IMR-90 (cell line): ENCODE data around the gene MGLL. TPM values are rescaled to one million over a fixed set of nuclear protein-coding genes. Genes with fewer than 3 reads are reported as not detected.

Experiments used
- ATAC-seq: fragments of 200-7000 bp; cut with Tn5 transposase; 2 replicates; pipeline ENCODE4 v1.9.1; 2020; ENCODE audit warnings: low read depth, mild to moderate bottlenecking, moderate library complexity
- BruUV-seq: library from RNA; stranded (reverse); fragments of 400-500 nt; replicated peaks from 2 replicates; lab custom pipeline; 2021; lab: Mats Ljungman, UMichigan
- CTCF ChIA-PET: fragments of 300-600 bp; formaldehyde crosslinking; extraction: SDS; loops from one replicate; lab custom pipeline; 2021; ENCODE audit warnings: antibody characterized with exemption; lab: Yijun Ruan, JAX
- POLR2A ChIA-PET: fragments of 300-600 bp; sonication (Branson Sonifier 250); formaldehyde crosslinking; loops from one replicate; lab custom pipeline; 2022; ENCODE audit warnings: antibody characterized with exemption; ENCODE audit not compliant: unreplicated experiment; lab: Charles Lee
- DNase-seq: peaks from one replicate; pipeline ENCODE4 v3.0.0; 2013
- H2AFZ ChIP-seq: replicated peaks from 2 replicates; pipeline ENCODE3; 2013; ENCODE audit warnings: low read length, mild to moderate bottlenecking; ENCODE audit not compliant: poor library complexity
- H2AK5ac ChIP-seq: 2 replicates; pipeline ENCODE4 v1.6.1; 2013; ENCODE audit warnings: low read depth, low read length, inconsistent platforms
- H2AK9ac ChIP-seq: replicated peaks from 2 replicates; pipeline ENCODE3; 2013; ENCODE audit warnings: mild to moderate bottlenecking, low read depth, low read length, moderate library complexity; ENCODE audit not compliant: poor library complexity
- H2BK120ac ChIP-seq: 2 replicates; pipeline ENCODE4 v1.6.1; 2013; ENCODE audit warnings: low read depth, low read length, inconsistent platforms
- H2BK15ac ChIP-seq: 3 replicates; pipeline ENCODE4 v1.6.1; 2013; ENCODE audit warnings: low read depth, low read length, inconsistent platforms
- H2BK20ac ChIP-seq: 2 replicates; pipeline ENCODE4 v1.6.1; 2013; ENCODE audit warnings: low read depth, mild to moderate bottlenecking, inconsistent platforms, low read length, moderate library complexity
- H2BK5ac ChIP-seq: 2 replicates; pipeline ENCODE4 v1.6.1; 2013; ENCODE audit warnings: mild to moderate bottlenecking, low read depth, low read length, inconsistent platforms; ENCODE audit not compliant: poor library complexity, severe bottlenecking
- H3K14ac ChIP-seq: replicated peaks from 2 replicates; pipeline ENCODE4 v1.6.1; 2013; ENCODE audit warnings: low read depth, low read length, inconsistent platforms
- H3K18ac ChIP-seq: 2 replicates; pipeline ENCODE4 v1.6.1; 2013; ENCODE audit warnings: low read depth, low read length, control low read depth
- H3K23ac ChIP-seq: 2 replicates; pipeline ENCODE4 v1.6.1; 2013; ENCODE audit warnings: low read depth, low read length, inconsistent platforms
- H3K27ac ChIP-seq: 2 replicates; pipeline ENCODE4 v1.5.1; 2013; ENCODE audit warnings: mild to moderate bottlenecking, control low read depth, low read length; ENCODE audit not compliant: insufficient read depth
- H3K27me3 ChIP-seq: 2 replicates; pipeline ENCODE4 v1.6.1; 2013; ENCODE audit warnings: low read length; ENCODE audit not compliant: control insufficient read depth, insufficient read depth
- H3K36me3 ChIP-seq: 2 replicates; pipeline ENCODE4 v1.6.1; 2013; ENCODE audit warnings: low read length, mixed read lengths; ENCODE audit not compliant: control insufficient read depth, insufficient read depth
- H3K4ac ChIP-seq: 2 replicates; pipeline ENCODE4 v1.6.1; 2013; ENCODE audit warnings: low read depth, low read length, inconsistent platforms
- H3K4me1 ChIP-seq: 2 replicates; pipeline ENCODE4 v1.6.1; 2013; ENCODE audit warnings: low read length, mixed read lengths; ENCODE audit not compliant: control insufficient read depth, insufficient read depth
- H3K4me2 ChIP-seq: 2 replicates; pipeline ENCODE4 v1.6.1; 2013; ENCODE audit warnings: low read depth, mild to moderate bottlenecking, control low read depth, low read length, moderate library complexity
- H3K4me3 ChIP-seq: 2 replicates; pipeline ENCODE4 v1.5.1; 2013; ENCODE audit warnings: low read depth, mild to moderate bottlenecking, control low read depth, low read length, moderate library complexity; ENCODE audit not compliant: insufficient read depth
- H3K56ac ChIP-seq: 2 replicates; pipeline ENCODE4 v1.6.1; 2013; ENCODE audit warnings: low read length, inconsistent platforms; ENCODE audit not compliant: insufficient read depth; ENCODE audit errors: extremely low read depth
- H3K79me1 ChIP-seq, 2 experiments: 2 replicates each; pipeline ENCODE4 v1.6.1; 2013; ENCODE audit warnings: low read length in 2 of 2, inconsistent platforms in 1 of 2, low read depth in 1 of 2
- H3K9ac ChIP-seq: 2 replicates; pipeline ENCODE4 v1.6.1; 2013; ENCODE audit warnings: low read depth, low read length, control low read depth
- H3K9me1 ChIP-seq: 2 replicates; pipeline ENCODE4 v1.6.1; 2013; ENCODE audit warnings: low read length, inconsistent platforms; ENCODE audit not compliant: insufficient read depth
- H3K9me3 ChIP-seq: 2 replicates; pipeline ENCODE4 v1.6.1; 2013; ENCODE audit warnings: low read length; ENCODE audit not compliant: control insufficient read depth, insufficient read depth
- H4K20me1 ChIP-seq: 2 replicates; pipeline ENCODE4 v1.6.1; 2013; ENCODE audit warnings: low read length, inconsistent platforms; ENCODE audit not compliant: insufficient read depth
- H4K5ac ChIP-seq: 2 replicates; pipeline ENCODE4 v1.6.1; 2013; ENCODE audit warnings: mild to moderate bottlenecking, low read depth, low read length, control low read depth
- H4K8ac ChIP-seq, 2 experiments: 2 replicates each; pipeline ENCODE4 v1.6.1; 2013; ENCODE audit warnings: low read depth in 2 of 2, low read length in 2 of 2, control low read depth in 1 of 2, inconsistent platforms in 1 of 2
- H4K91ac ChIP-seq: 2 replicates; pipeline ENCODE4 v1.6.1; 2013; ENCODE audit warnings: low read depth, low read length, inconsistent platforms; ENCODE audit not compliant: insufficient read depth
- MAFK ChIP-seq: IDR thresholded peaks from 2 replicates; pipeline ENCODE4 v1.6.1; 2012; ENCODE audit warnings: low read depth, low read length, improper control_type of control experiment
- WGBS, 2 experiments: methylation state at CpG; one replicate each; pipeline versions ENCODE4 v1.1.5 to v1.1.7; 2013; ENCODE audit warnings: missing lambda C conversion rate in 2 of 2; ENCODE audit not compliant: insufficient read length in 1 of 2; ENCODE audit errors: extremely low coverage in 2 of 2; 5-methylcytosine and 5-hydroxymethylcytosine counted together
- dilution Hi-C: fragments of 300-500 bp; cut with HindIII; formaldehyde crosslinking; loops from one replicate; pipeline ENCODE4 v1.14.3; 2018; ENCODE audit warnings: low sequenced_read_pairs; ENCODE audit not compliant: unreplicated experiment
- in situ Hi-C: fragments of 300-500 bp; cut with MboI; formaldehyde crosslinking; loops from 3 replicates; pipeline ENCODE4 v1.14.3; 2019; ENCODE audit warnings: low sequenced_read_pairs, inconsistent platforms, mixed read lengths
- intact Hi-C: fragments of 100-400 bp; cut with micrococcal nuclease; formaldehyde crosslinking; loops from 2 replicates; pipeline ENCODE4 v1.10.0; 2022
- polyA plus RNA-seq, 3 experiments: library from polyadenylated mRNA; depleted of rRNA; stranded (reverse); fragments of >200 nt; gene quantifications; 2 replicates each; pipeline ENCODE4 v1.2.3, GENCODE V29; 2012; ENCODE audit warnings: low replicate concordance in 1 of 3
- total RNA-seq: library from RNA; depleted of rRNA; stranded (reverse); fragments of >200 nt; gene quantifications from 2 replicates; pipeline ENCODE4 v1.2.3, GENCODE V29; 2012
- TF ChIP-seq, protein P1 (sequence below): fragments of 150-350 bp; IDR thresholded peaks from 2 replicates; pipeline ENCODE4 v1.6.1; 2016; ENCODE audit warnings: low read depth, mild to moderate bottlenecking, low read length, moderate library complexity, borderline replicate concordance

Gene MGLL
- total and polyA plus RNA-seq, 2 of the 4 experiments (the other 2 are of a cell fraction): 23.7 to 60.6 TPM

DNA sequence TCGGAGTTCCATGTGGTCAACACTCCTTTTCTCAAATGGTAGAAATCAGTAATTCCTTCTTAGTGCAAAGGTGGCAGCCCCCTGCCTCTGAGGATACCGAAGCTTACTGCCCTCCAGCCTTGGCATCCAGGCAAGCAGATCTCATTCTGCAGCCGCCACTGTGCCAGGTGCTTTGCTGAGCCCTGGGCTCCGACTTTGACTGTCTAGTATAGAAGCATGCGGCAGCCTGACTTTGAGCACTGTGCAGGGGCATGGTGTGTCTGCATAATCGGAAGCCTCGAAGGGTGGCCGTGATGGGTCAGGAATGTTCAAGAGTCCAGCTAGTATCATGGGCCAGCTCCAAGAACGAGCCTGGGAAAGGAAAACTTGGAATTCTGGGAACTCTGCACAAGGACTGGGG lies 109.9 kb downstream of the MGLL start:
- H3K18ac ChIP-seq: no peak overlapping the region
- H3K56ac ChIP-seq: no peak overlapping the region
- H2BK15ac ChIP-seq: no peak overlapping the region
- TF ChIP-seq, protein P1, sequence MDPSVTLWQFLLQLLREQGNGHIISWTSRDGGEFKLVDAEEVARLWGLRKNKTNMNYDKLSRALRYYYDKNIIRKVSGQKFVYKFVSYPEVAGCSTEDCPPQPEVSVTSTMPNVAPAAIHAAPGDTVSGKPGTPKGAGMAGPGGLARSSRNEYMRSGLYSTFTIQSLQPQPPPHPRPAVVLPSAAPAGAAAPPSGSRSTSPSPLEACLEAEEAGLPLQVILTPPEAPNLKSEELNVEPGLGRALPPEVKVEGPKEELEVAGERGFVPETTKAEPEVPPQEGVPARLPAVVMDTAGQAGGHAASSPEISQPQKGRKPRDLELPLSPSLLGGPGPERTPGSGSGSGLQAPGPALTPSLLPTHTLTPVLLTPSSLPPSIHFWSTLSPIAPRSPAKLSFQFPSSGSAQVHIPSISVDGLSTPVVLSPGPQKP: no peak
- TF ChIP-seq MAFK: no peak
- H3K4me3 ChIP-seq: no peak overlapping the region
- peaks cover 11% of the 10 kb centered on the region for H3K36me3 ChIP-seq
- no peak overlapping the region for H3K27ac ChIP-seq
- H3K27me3 ChIP-seq: no peaks in the 10 kb centered on the region
- H3K23ac ChIP-seq: no peak overlapping the region
- H3K14ac ChIP-seq: no peak overlapping the region
- 65% methylated on average over 5 of the region's 9 CpGs; no CpG with 5 or more reads in 1 of the 2 experiments for WGBS, 2 experiments
- no peak overlapping the region for H2BK120ac ChIP-seq
- no peak overlapping the region for H4K8ac ChIP-seq
- H2AFZ ChIP-seq: no peak overlapping the region
- H3K4me1 ChIP-seq: peaks cover 5% of the 10 kb centered on the region; the same call in 1 of the 2 replicates
- ChIA-PET POLR2A (no interaction called here), CTCF (no interaction called here)
- no TSS peak for BruUV-seq
- H3K9ac ChIP-seq: no peak overlapping the region
- peaks cover 10 to 47% of the 10 kb centered on the region in 2 experiments; a peak in 3 of 4 replicates for H3K79me1 ChIP-seq
- in situ Hi-C loops: no loop called here
- no peak overlapping the region for H4K91ac ChIP-seq
- H3K4me2 ChIP-seq: no peak overlapping the region
- H3K4ac ChIP-seq: no peak overlapping the region
- H2BK20ac ChIP-seq: no peak overlapping the region
- no peak overlapping the region for H2AK5ac ChIP-seq
- intact Hi-C loops: no loop called here
- no peaks in the 10 kb centered on the region for H3K9me3 ChIP-seq
- dilution Hi-C loops: no loop called here
- ATAC-seq (no peak), DNase-seq (no peak)
- no peak overlapping the region for H4K5ac ChIP-seq
- no peaks in the 10 kb centered on the region for H4K20me1 ChIP-seq
- no peak overlapping the region for H2AK9ac ChIP-seq
- H2BK5ac ChIP-seq: no peak overlapping the region
- peaks cover 15% of the 10 kb centered on the region for H3K9me1 ChIP-seq
